Measurements from ENCODE around the gene KRT84.

Gene KRT84

GRCh38 chr12:52428121-52428520, 42.7 kb upstream of the KRT84 start:
- no peak for DNase-seq
- Mint-ChIP-seq H3K27ac (no peak overlapping the region), H3K9me3 (no peaks in the 10 kb centered on the region), H3K36me3 (ENCODE audit: low read depth) (no peaks in the 10 kb centered on the region), H3K4me1 (peaks cover 27% of the 10 kb centered on the region), H3K4me3 (no peak overlapping the region), H3K27me3 (ENCODE audit: low read depth, poor library complexity) (peaks cover 8% of the 10 kb centered on the region)
- TF ChIP-seq CTCF (IDR thresholded peaks at IDR 0.05): no peak

GRCh38 chr12:52427083-52427482, 41.6 kb upstream of the KRT84 start:
- H3K27ac Mint-ChIP-seq: no peak overlapping the region

GRCh38 chr12:52426034-52426433, 40.6 kb upstream of the KRT84 start:
- peaks cover 13% of the 10 kb centered on the region for H3K27me3 Mint-ChIP-seq (ENCODE audit: low read depth, poor library complexity)
- no peaks in the 10 kb centered on the region for H3K36me3 Mint-ChIP-seq (ENCODE audit: low read depth)

More at GRCh38 chr12:52427083-52427482, 41.6 kb upstream of the KRT84 start:
- H3K36me3 Mint-ChIP-seq (ENCODE audit: low read depth): no peaks in the 10 kb centered on the region
- no peak for TF ChIP-seq CTCF (IDR thresholded peaks at IDR 0.05)
- H3K4me1 Mint-ChIP-seq: peaks cover 35% of the 10 kb centered on the region
- DNase-seq: no peak
- H3K4me3 Mint-ChIP-seq: no peak overlapping the region
- H3K9me3 Mint-ChIP-seq: no peaks in the 10 kb centered on the region
- peaks cover 14% of the 10 kb centered on the region for H3K27me3 Mint-ChIP-seq (ENCODE audit: low read depth, poor library complexity)

GRCh38 chr12:52425466-52425865, 40.0 kb upstream of the KRT84 start:
- no peak overlapping the region for H3K27ac Mint-ChIP-seq
- no peak for DNase-seq
- no peak overlapping the region for H3K4me3 Mint-ChIP-seq
- no peaks in the 10 kb centered on the region for H3K36me3 Mint-ChIP-seq (ENCODE audit: low read depth)
- H3K27me3 Mint-ChIP-seq (ENCODE audit: low read depth, poor library complexity): peaks cover 10% of the 10 kb centered on the region
- H3K9me3 Mint-ChIP-seq: no peaks in the 10 kb centered on the region
- no peak for TF ChIP-seq CTCF (IDR thresholded peaks at IDR 0.05)
- H3K4me1 Mint-ChIP-seq: peaks cover 35% of the 10 kb centered on the region

More at GRCh38 chr12:52426034-52426433, 40.6 kb upstream of the KRT84 start:
- no peak for DNase-seq
- H3K4me3 Mint-ChIP-seq: no peak overlapping the region
- TF ChIP-seq CTCF (IDR thresholded peaks at IDR 0.05): no peak
- H3K4me1 Mint-ChIP-seq: peaks cover 35% of the 10 kb centered on the region
- no peaks in the 10 kb centered on the region for H3K9me3 Mint-ChIP-seq
- no peak overlapping the region for H3K27ac Mint-ChIP-seq

- peaks cover 10% of the 10 kb centered on the region for H3K27me3 Mint-ChIP-seq (ENCODE audit: low read depth, poor library complexity)
- no peaks in the 10 kb centered on the region for H3K36me3 Mint-ChIP-seq (ENCODE audit: low read depth)
- no peak overlapping the region for H3K4me3 Mint-ChIP-seq
- no peaks in the 10 kb centered on the region for H3K9me3 Mint-ChIP-seq
- H3K27ac Mint-ChIP-seq: peak overlapping the region; percentile 54
- no peak for DNase-seq
- peaks cover 30% of the 10 kb centered on the region for H3K4me1 Mint-ChIP-seq
- no peak for TF ChIP-seq CTCF (IDR thresholded peaks at IDR 0.05)
Measured at GRCh38 chr12:52423661-52424500, 38.4 kb upstream of the KRT84 start.

- H3K4me3 Mint-ChIP-seq: no peak overlapping the region
Measured at GRCh38 chr12:52423035-52423434, 37.6 kb upstream of the KRT84 start.

More at GRCh38 chr12:52423035-52423434, 37.6 kb upstream of the KRT84 start:
- no peaks in the 10 kb centered on the region for H3K9me3 Mint-ChIP-seq
- H3K36me3 Mint-ChIP-seq (ENCODE audit: low read depth): no peaks in the 10 kb centered on the region
- H3K27me3 Mint-ChIP-seq (ENCODE audit: low read depth, poor library complexity): peaks cover 10% of the 10 kb centered on the region
- TF ChIP-seq CTCF (IDR thresholded peaks at IDR 0.05): no peak
- DNase-seq: no peak
- H3K4me1 Mint-ChIP-seq: peaks cover 30% of the 10 kb centered on the region
- H3K27ac Mint-ChIP-seq: peak overlapping the region; percentile 4
